ENCODE results near the gene PCDHGC4.

DNA sequence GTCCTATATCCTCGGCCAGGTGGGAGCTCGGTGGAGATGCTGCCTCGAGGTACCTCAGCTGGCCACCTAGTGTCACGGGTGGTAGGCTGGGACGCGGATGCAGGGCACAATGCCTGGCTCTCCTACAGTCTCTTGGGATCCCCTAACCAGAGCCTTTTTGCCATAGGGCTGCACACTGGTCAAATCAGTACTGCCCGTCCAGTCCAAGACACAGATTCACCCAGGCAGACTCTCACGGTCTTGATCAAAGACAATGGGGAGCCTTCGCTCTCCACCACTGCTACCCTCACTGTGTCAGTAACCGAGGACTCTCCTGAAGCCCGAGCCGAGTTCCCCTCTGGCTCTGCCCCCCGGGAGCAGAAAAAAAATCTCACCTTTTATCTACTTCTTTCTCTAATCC is 7.0 kb upstream of the PCDHGC4 start:
- TF ChIP-seq, protein P1, sequence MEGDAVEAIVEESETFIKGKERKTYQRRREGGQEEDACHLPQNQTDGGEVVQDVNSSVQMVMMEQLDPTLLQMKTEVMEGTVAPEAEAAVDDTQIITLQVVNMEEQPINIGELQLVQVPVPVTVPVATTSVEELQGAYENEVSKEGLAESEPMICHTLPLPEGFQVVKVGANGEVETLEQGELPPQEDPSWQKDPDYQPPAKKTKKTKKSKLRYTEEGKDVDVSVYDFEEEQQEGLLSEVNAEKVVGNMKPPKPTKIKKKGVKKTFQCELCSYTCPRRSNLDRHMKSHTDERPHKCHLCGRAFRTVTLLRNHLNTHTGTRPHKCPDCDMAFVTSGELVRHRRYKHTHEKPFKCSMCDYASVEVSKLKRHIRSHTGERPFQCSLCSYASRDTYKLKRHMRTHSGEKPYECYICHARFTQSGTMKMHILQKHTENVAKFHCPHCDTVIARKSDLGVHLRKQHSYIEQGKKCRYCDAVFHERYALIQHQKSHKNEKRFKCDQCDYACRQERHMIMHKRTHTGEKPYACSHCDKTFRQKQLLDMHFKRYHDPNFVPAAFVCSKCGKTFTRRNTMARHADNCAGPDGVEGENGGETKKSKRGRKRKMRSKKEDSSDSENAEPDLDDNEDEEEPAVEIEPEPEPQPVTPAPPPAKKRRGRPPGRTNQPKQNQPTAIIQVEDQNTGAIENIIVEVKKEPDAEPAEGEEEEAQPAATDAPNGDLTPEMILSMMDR (IDR thresholded peaks at IDR 0.05; ENCODE audit: extremely low read depth in 1 of 2, insufficient read depth in 1 of 2, low read depth in 1 of 2, low read length in 2 of 2): no peak
- no peak for TF ChIP-seq POLR2A (IDR thresholded peaks at IDR 0.05; ENCODE audit: low read depth, low read length)
- TF ChIP-seq EZH2 (IDR thresholded peaks at IDR 0.05; ENCODE audit: borderline replicate concordance, low read depth, low read length, severe bottlenecking): no peak
- no peak for TF ChIP-seq POLR2AphosphoS5 (IDR thresholded peaks at IDR 0.05; ENCODE audit: insufficient read depth, low read depth, low read length)
- TF ChIP-seq, protein P2, sequence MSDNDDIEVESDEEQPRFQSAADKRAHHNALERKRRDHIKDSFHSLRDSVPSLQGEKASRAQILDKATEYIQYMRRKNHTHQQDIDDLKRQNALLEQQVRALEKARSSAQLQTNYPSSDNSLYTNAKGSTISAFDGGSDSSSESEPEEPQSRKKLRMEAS (IDR thresholded peaks at IDR 0.05; ENCODE audit: insufficient read depth, insufficient read length): no peak
- no peak for TF ChIP-seq FOS (IDR thresholded peaks at IDR 0.05; ENCODE audit: borderline replicate concordance, insufficient read depth, low read length)
